GM19239 (cell line): Measurements from ENCODE around the gene PPFIBP1.
A peak's percentile ranks its signal among the peaks of the same experiment; 100 is the strongest.
"Not testable (repeated sequence)": the region's sequence is repeated elsewhere in the genome, so short reads cannot be mapped to it uniquely, and the experiment has no call there.

Experiments used
- DNase-seq: peaks from one replicate; pipeline ENCODE4 v3.0.0; 2011; ENCODE audit warnings: low spot score; ENCODE audit not compliant: insufficient read length
- FAIRE-seq: peaks from 2 replicates; lab custom pipeline; 2011; peaks lifted over from hg19 to GRCh38; lab: Jason Lieb, UNC

Gene PPFIBP1

GRCh38 chr12:27583057-27583797, 59.2 kb downstream of the PPFIBP1 start:
- FAIRE-seq (no peak), DNase-seq (no peak)

- DNase-seq (no peak), FAIRE-seq (no peak)
Measured at GRCh38 chr12:27583981-27584380, 60.0 kb downstream of the PPFIBP1 start.

GRCh38 chr12:27585739-27586265, 61.8 kb downstream of the PPFIBP1 start:
- no peak for FAIRE-seq
- no peak for DNase-seq

- FAIRE-seq, result peak; percentile 95
- DNase-seq, result not testable (repeated sequence)
Measured at GRCh38 chr12:27588075-27588730, 64.2 kb downstream of the PPFIBP1 start.

GRCh38 chr12:27588776-27589175, 64.8 kb downstream of the PPFIBP1 start:
- DNase-seq (no peak), FAIRE-seq (no peak)

GRCh38 chr12:27589419-27589818, 65.4 kb downstream of the PPFIBP1 start:
- DNase-seq, result no peak
- FAIRE-seq, result no peak

GRCh38 chr12:27591698-27592097, 67.7 kb downstream of the PPFIBP1 start:
- not testable (repeated sequence) for FAIRE-seq, DNase-seq

GRCh38 chr12:27592548-27592947, 68.5 kb downstream of the PPFIBP1 start:
- FAIRE-seq, result no peak

GRCh38 chr12:27593266-27593665, 69.3 kb downstream of the PPFIBP1 start:
- FAIRE-seq (no peak), DNase-seq (no peak)

More at GRCh38 chr12:27592548-27592947, 68.5 kb downstream of the PPFIBP1 start:
- no peak for DNase-seq

- DNase-seq (no peak), FAIRE-seq (no peak)
Measured at GRCh38 chr12:27595231-27595642, 71.2 kb downstream of the PPFIBP1 start.

GRCh38 chr12:27598866-27599265, 74.9 kb downstream of the PPFIBP1 start:
- FAIRE-seq, DNase-seq: not testable (repeated sequence)

- not testable (repeated sequence) for FAIRE-seq, DNase-seq
Measured at GRCh38 chr12:27601056-27601828, 77.2 kb downstream of the PPFIBP1 start.

GRCh38 chr12:27602516-27602915, 78.5 kb downstream of the PPFIBP1 start:
- no peak for FAIRE-seq

GRCh38 chr12:27604431-27604830, 80.4 kb downstream of the PPFIBP1 start:
- DNase-seq (no peak), FAIRE-seq (no peak)

More at GRCh38 chr12:27602516-27602915, 78.5 kb downstream of the PPFIBP1 start:
- no peak for DNase-seq

- FAIRE-seq, result no peak
Measured at GRCh38 chr12:27606986-27607385, 83.0 kb downstream of the PPFIBP1 start.

GRCh38 chr12:27607591-27607990, 83.6 kb downstream of the PPFIBP1 start:
- FAIRE-seq (no peak), DNase-seq (no peak)

More at GRCh38 chr12:27606986-27607385, 83.0 kb downstream of the PPFIBP1 start:
- no peak for DNase-seq

GRCh38 chr12:27608890-27609289, 84.9 kb downstream of the PPFIBP1 start:
- DNase-seq, result no peak
- FAIRE-seq, result no peak

- peak; percentile 68 for FAIRE-seq
- no peak for DNase-seq
Measured at GRCh38 chr12:27610374-27610773, 86.4 kb downstream of the PPFIBP1 start.

- FAIRE-seq, result no peak
- no peak for DNase-seq
Measured at GRCh38 chr12:27614386-27614785, 90.4 kb downstream of the PPFIBP1 start.

GRCh38 chr12:27614866-27615265, 90.9 kb downstream of the PPFIBP1 start:
- FAIRE-seq (no peak), DNase-seq (no peak)
